ENCODE results near the gene CACNB2. TPM values are rescaled to one million over a fixed set of nuclear protein-coding genes. Genes with fewer than 3 reads are reported as not detected.

The CACNB2 gene
- total RNA-seq, 1 donor from 2014 or later: 7.6 TPM

DNA sequence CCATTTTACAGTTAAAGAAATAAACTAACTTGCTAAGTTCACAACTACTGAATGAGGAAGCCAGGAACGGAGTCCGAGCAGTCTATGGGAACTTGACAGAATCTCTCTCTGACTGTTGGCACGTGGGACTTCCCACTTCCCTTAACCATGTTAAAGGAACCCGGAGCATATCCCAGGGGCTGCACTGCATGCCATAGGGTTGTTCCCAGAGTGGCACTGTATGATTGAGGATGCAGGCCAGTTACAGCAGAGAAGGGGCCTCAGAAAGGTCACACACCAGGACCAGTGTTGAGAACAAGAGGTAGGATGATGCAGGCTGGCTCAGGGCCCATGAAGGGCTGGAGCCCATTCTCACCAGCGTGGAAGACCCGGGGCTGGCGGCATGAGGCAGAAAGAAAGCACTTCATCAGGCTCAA is 309.4 kb downstream of the CACNB2 start:
- Mint-ChIP-seq H3K9me3 (no peaks in the 10 kb centered on the region), H3K27me3 (no peaks in the 10 kb centered on the region), H3K4me3 (no peak overlapping the region), H3K4me1 (ENCODE audit: unreplicated experiment) (no peaks in the 10 kb centered on the region), H3K36me3 (peaks cover 5% of the 10 kb centered on the region), H3K27ac (no peak overlapping the region)
- no peak for DNase-seq (ENCODE audit: extremely low spot score, unreplicated experiment)
- TF ChIP-seq, protein P1, sequence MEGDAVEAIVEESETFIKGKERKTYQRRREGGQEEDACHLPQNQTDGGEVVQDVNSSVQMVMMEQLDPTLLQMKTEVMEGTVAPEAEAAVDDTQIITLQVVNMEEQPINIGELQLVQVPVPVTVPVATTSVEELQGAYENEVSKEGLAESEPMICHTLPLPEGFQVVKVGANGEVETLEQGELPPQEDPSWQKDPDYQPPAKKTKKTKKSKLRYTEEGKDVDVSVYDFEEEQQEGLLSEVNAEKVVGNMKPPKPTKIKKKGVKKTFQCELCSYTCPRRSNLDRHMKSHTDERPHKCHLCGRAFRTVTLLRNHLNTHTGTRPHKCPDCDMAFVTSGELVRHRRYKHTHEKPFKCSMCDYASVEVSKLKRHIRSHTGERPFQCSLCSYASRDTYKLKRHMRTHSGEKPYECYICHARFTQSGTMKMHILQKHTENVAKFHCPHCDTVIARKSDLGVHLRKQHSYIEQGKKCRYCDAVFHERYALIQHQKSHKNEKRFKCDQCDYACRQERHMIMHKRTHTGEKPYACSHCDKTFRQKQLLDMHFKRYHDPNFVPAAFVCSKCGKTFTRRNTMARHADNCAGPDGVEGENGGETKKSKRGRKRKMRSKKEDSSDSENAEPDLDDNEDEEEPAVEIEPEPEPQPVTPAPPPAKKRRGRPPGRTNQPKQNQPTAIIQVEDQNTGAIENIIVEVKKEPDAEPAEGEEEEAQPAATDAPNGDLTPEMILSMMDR (conservative IDR thresholded peaks at IDR 0.05): no peak

DNA sequence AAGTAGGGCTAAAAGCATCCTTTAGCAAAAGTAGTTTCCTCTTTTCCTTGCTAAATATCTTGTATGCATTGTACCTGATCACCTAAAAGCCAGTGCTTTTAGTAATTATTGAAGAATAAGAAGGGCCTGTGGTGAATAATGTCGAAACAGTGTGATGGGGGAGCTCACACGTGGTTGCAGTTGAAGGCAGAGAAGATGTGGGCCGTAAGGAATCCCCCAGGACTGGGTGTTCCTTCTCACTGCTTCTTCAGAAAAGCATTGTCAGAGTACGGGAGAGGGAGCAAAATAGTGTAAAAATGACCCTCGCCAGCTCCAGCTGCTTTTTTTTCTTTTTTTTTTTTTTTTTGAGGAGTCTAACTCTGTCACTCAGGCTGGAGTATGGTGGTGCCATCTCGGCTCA is 310.1 kb downstream of the CACNB2 start:
- H3K4me3 Mint-ChIP-seq: no peak overlapping the region
- TF ChIP-seq, protein P1 (conservative IDR thresholded peaks at IDR 0.05): no peak
- H3K9me3 Mint-ChIP-seq: no peaks in the 10 kb centered on the region
- no peak overlapping the region for H3K27ac Mint-ChIP-seq
- no peaks in the 10 kb centered on the region for H3K27me3 Mint-ChIP-seq
- DNase-seq (ENCODE audit: extremely low spot score, unreplicated experiment): no peak
- peaks cover 5% of the 10 kb centered on the region for H3K36me3 Mint-ChIP-seq
- no peaks in the 10 kb centered on the region for H3K4me1 Mint-ChIP-seq (ENCODE audit: unreplicated experiment)

DNA sequence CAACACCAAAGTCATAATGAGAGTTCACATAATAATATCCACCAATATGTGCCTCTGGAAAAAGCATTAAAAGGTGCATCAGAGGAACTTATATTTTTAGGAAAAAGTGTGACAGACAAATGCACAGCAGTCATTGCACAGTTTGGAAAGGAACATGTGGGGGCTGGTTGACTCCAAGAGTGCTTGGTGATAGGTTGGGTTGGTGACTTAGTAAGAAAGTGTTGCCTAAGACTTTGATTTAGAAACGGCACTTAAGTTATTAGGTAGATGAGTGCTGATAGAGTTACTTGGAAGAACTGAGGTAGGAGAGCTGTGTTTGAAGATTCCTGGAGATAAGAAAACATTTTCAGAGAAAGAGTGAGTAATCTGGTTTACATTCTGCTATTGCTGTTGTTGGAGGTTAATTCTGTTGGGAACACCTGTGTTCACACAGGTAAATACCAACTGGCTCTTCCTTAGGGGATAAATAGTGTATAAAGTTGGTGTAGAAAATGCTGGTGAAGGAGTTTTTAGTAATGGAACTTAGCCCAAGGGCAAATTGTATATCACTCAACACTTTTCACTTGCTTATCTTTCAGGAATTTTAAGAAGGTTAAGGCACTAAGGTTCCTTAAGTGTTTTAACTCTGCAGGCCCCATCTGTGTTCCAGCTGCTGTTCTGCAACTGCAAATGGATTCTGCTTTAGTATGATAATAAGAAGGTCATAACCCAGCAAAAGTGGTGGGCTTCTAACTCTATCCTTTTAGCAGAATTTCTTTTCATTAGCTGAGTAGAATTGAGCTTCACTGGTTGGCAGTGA is 315.1 kb downstream of the CACNB2 start:
- Mint-ChIP-seq H3K4me1 (ENCODE audit: unreplicated experiment) (no peaks in the 10 kb centered on the region), H3K27ac (no peak overlapping the region), H3K4me3 (no peak overlapping the region), H3K36me3 (no peaks in the 10 kb centered on the region), H3K9me3 (no peaks in the 10 kb centered on the region), H3K27me3 (no peaks in the 10 kb centered on the region)
- DNase-seq (ENCODE audit: extremely low spot score, unreplicated experiment): no peak
- TF ChIP-seq, protein P1 (conservative IDR thresholded peaks at IDR 0.05): no peak

DNA sequence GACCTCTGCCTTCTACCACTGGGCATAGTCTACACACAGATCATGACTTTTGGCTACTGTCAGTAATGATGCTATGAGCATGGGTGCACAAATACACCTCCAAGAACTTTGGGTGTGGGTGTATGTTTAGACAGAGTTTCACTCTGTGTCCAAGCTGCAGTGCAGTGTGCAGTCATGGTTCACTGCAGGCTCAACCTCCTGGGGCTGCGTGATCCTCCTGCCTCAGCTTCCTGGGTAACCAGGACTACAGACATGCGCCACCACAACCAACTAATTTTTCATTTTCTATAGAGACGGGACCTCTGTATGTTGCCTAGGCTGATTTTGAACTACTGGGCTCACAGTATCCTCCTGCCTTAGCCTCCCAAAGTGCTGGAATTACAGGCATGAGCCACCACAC is 316.8 kb downstream of the CACNB2 start:
- Mint-ChIP-seq H3K9me3 (no peaks in the 10 kb centered on the region), H3K4me1 (ENCODE audit: unreplicated experiment) (no peaks in the 10 kb centered on the region), H3K27me3 (no peaks in the 10 kb centered on the region), H3K36me3 (no peaks in the 10 kb centered on the region), H3K4me3 (no peak overlapping the region), H3K27ac (no peak overlapping the region)
- DNase-seq (ENCODE audit: extremely low spot score, unreplicated experiment): no peak
- TF ChIP-seq, protein P1 (conservative IDR thresholded peaks at IDR 0.05): no peak

DNA sequence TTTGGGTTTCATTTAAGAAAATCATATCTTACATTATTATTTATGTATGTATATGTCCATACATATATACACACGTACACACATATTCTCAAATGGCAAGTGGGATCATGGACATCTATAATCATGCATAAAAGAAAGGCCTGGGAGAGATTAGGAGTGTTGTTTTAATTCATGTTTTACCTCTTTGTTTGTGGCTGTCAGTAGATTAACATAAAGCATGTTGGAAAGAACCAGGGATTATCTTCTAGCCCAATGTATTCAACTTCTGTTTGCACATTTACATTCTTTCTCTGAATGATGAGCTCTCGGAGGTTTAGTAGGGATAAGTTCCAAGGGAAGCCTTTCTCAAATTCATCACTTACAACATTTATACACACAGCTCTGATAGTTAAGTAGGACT is 319.8 kb downstream of the CACNB2 start:
- Mint-ChIP-seq H3K27me3 (no peaks in the 10 kb centered on the region), H3K9me3 (no peaks in the 10 kb centered on the region), H3K4me1 (ENCODE audit: unreplicated experiment) (no peaks in the 10 kb centered on the region)

More for the DNA sequence above, 319.8 kb downstream of the CACNB2 start:
- Mint-ChIP-seq H3K36me3 (no peaks in the 10 kb centered on the region), H3K27ac (no peak overlapping the region), H3K4me3 (no peak overlapping the region)
- DNase-seq (ENCODE audit: extremely low spot score, unreplicated experiment): no peak
- TF ChIP-seq, protein P1 (conservative IDR thresholded peaks at IDR 0.05): no peak
